ENCODE data around the gene SLC6A7.

DNA sequence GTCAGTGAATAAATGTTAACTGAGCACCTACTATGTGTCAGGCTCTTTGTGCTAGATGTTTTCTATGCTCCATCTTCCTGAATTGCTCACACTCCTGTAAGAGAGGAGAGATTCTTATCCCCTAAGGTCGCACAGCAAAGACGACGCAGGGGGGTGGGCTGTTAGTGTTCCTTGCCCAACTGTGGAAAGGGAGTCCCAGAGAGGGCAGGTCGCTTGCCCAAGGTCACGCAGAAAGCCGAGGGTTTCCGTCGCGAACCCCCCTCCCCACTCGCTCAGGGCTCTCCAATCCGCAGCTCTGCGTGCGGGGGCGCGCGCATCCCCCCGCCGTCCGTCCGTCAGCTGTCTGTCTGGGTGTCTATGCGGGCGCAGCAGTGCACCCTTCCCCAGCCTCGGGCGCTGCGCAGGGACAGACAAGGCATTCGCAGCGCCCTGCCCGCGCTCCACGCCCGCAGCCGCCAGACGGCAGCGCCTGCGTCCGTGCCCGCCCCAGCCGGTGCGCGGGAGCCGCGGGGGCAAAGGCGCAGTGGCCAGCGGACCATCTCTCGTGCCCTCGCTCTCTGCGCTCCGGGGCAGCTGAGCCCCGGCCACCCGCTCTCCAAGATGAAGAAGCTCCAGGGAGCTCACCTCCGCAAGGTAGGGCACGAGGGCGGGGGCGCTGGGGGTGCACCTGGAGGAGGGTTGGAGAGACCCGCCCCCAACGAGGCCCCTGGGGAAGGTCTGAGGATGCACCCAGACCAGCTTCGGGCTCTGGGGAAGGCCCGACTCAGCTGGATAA, at the start of gene SLC6A7:
- TF ChIP-seq, protein P1, sequence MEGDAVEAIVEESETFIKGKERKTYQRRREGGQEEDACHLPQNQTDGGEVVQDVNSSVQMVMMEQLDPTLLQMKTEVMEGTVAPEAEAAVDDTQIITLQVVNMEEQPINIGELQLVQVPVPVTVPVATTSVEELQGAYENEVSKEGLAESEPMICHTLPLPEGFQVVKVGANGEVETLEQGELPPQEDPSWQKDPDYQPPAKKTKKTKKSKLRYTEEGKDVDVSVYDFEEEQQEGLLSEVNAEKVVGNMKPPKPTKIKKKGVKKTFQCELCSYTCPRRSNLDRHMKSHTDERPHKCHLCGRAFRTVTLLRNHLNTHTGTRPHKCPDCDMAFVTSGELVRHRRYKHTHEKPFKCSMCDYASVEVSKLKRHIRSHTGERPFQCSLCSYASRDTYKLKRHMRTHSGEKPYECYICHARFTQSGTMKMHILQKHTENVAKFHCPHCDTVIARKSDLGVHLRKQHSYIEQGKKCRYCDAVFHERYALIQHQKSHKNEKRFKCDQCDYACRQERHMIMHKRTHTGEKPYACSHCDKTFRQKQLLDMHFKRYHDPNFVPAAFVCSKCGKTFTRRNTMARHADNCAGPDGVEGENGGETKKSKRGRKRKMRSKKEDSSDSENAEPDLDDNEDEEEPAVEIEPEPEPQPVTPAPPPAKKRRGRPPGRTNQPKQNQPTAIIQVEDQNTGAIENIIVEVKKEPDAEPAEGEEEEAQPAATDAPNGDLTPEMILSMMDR (IDR thresholded peaks at IDR 0.05; ENCODE audit: low read depth, low read length, poor library complexity, severe bottlenecking): no peak
- TF ChIP-seq EZH2phosphoT487 (IDR thresholded peaks at IDR 0.05; ENCODE audit: borderline replicate concordance, low read length): no peak

Measured in DOHH2 (cell line).